ENCODE data around the gene SMPD4. TPM values are rescaled to one million over a fixed set of nuclear protein-coding genes. Genes with fewer than 3 reads are reported as not detected.
"Not testable (repeated sequence)": the region's sequence is repeated elsewhere in the genome, so short reads cannot be mapped to it uniquely, and the experiment has no call there.

SMPD4 gene
- total RNA-seq, 1 donor from 2014 or later: 66.3 TPM

GRCh38 chr2:130156624-130157004 is 24.8 kb downstream of the SMPD4 start:
- Mint-ChIP-seq H3K4me3 (ENCODE audit: unreplicated experiment) (peak overlapping the region; percentile 8), H3K27me3 (ENCODE audit: low read depth, unreplicated experiment) (no peaks in the 10 kb centered on the region), H3K36me3 (ENCODE audit: low read depth, unreplicated experiment) (peaks cover 5% of the 10 kb centered on the region), H3K4me1 (ENCODE audit: low read depth, unreplicated experiment) (peaks cover 2% of the 10 kb centered on the region), H3K27ac (ENCODE audit: unreplicated experiment) (no peak overlapping the region), H3K9me3 (ENCODE audit: unreplicated experiment) (no peaks in the 10 kb centered on the region)
- Histone ChIP-seq H3K27ac (ENCODE audit: low read depth, low read length) (no peak overlapping the region), H3K27me3 (ENCODE audit: insufficient read depth, low read length) (no peaks in the 10 kb centered on the region), H3K4me3 (ENCODE audit: insufficient read depth, low read depth, low read length) (no peak overlapping the region), H2AFZ (ENCODE audit: low read depth, low read length) (no peak overlapping the region), H3K36me3 (ENCODE audit: insufficient read depth, low read length) (no peaks in the 10 kb centered on the region), H3K4me1 (ENCODE audit: insufficient read depth, low read length) (no peaks in the 10 kb centered on the region), H3K9ac (ENCODE audit: low read length) (no peak overlapping the region), H4K20me1 (ENCODE audit: insufficient read depth, low read length) (no peaks in the 10 kb centered on the region), H3K79me2 (ENCODE audit: insufficient read depth, low read length) (no peaks in the 10 kb centered on the region), H3K9me3 (ENCODE audit: insufficient read depth, low read depth, low read length) (no peaks in the 10 kb centered on the region), H3K4me2 (ENCODE audit: low read length) (no peak overlapping the region)
- DNase-seq (ENCODE audit: low read depth) (no peak), FAIRE-seq (no peak)
- no peak for TF ChIP-seq EZH2 (IDR thresholded peaks at IDR 0.05; ENCODE audit: insufficient read depth, low read length)
- TF ChIP-seq CTCF (IDR thresholded peaks at IDR 0.05; ENCODE audit: insufficient read depth, low read depth, low read length): no peak

DNA sequence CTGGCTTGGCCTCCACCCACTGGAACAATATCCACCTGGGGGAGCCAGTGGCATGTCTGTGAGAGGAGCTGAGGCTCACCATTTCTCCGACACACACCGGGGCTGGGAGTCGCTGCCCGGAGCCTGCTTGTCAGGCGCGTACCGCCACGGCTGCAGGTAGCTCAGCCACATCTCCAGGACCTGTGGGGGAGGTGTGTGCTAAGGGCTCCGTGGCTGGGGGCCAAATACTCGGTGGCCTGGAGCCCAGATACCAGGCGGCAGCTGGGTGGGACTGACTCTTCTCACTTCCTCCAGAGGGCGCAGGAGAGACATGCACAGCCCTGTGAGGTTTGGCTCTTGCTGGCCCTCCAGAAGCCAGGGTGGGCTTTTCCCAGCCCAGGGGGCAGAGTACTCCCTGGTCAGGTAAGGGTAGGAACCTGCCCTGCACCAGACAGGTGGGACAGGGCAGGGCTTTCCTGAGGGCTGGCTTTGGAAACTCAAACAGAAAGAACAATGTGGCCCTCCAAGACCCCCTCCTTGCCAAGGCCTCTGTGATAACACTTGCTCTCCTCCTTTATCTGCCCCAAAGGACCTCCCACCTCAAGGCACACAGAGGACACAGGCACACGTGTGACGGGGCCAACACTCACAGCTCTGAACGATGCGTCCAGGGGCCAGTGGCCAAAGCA is 25.3 kb downstream of the SMPD4 start:
- H3K27ac Mint-ChIP-seq (ENCODE audit: unreplicated experiment); H3K4me3 Mint-ChIP-seq (ENCODE audit: unreplicated experiment); H3K27me3 Mint-ChIP-seq (ENCODE audit: low read depth, unreplicated experiment); H3K27me3 ChIP-seq (ENCODE audit: insufficient read depth, low read length); H3K4me3 ChIP-seq (ENCODE audit: insufficient read depth, low read depth, low read length); H3K9ac ChIP-seq (ENCODE audit: low read length); H3K36me3 ChIP-seq (ENCODE audit: insufficient read depth, low read length); H3K4me1 ChIP-seq (ENCODE audit: insufficient read depth, low read length); H2AFZ ChIP-seq (ENCODE audit: low read depth, low read length); H4K20me1 ChIP-seq (ENCODE audit: insufficient read depth, low read length); H3K4me1 Mint-ChIP-seq (ENCODE audit: low read depth, unreplicated experiment); H3K4me2 ChIP-seq (ENCODE audit: low read length); H3K36me3 Mint-ChIP-seq (ENCODE audit: low read depth, unreplicated experiment); FAIRE-seq; H3K9me3 ChIP-seq (ENCODE audit: insufficient read depth, low read depth, low read length); H3K27ac ChIP-seq (ENCODE audit: low read depth, low read length); H3K9me3 Mint-ChIP-seq (ENCODE audit: unreplicated experiment); H3K79me2 ChIP-seq (ENCODE audit: insufficient read depth, low read length): not testable (repeated sequence)
- peak; percentile 20 for DNase-seq (ENCODE audit: low read depth)
- TF ChIP-seq CTCF (IDR thresholded peaks at IDR 0.05; ENCODE audit: insufficient read depth, low read depth, low read length): peak; percentile 28
